Astrocyte of the spinal cord (primary cell): ENCODE data around the gene MYCBP2.

Experiments used
- DNase-seq: peaks from one replicate; pipeline ENCODE4 v3.0.0; 2011; ENCODE audit warnings: low read depth, low spot score
- H3K4me3 ChIP-seq: 2 replicates; pipeline ENCODE4 v1.5.1; 2011; ENCODE audit warnings: low read depth, mild to moderate bottlenecking, low read length, moderate library complexity
- CTCF ChIP-seq: IDR thresholded peaks from 2 replicates; pipeline ENCODE4 v1.5.1; 2012; ENCODE audit warnings: low read depth, mild to moderate bottlenecking, low read length, inconsistent platforms
- in situ Hi-C: cut with HindIII; loops from 2 replicates; pipeline ENCODE4 v1.10.0; 2017; ENCODE audit warnings: low sequenced_read_pairs

MYCBP2 gene

GRCh38 chr13:77118134-77118533 lies 208.8 kb downstream of the MYCBP2 start:
- no peak for DNase-seq
- no peak overlapping the region for H3K4me3 ChIP-seq
- TF ChIP-seq CTCF, result no peak
- in situ Hi-C loops, result no loop called here

- peak; percentile 9 for DNase-seq
- no peak for TF ChIP-seq CTCF
- in situ Hi-C loops, result no loop called here
- H3K4me3 ChIP-seq, result no peak overlapping the region
Measured at GRCh38 chr13:77114271-77114670, 212.6 kb downstream of the MYCBP2 start.

- in situ Hi-C loops, result no loop called here
- TF ChIP-seq CTCF, result no peak
- H3K4me3 ChIP-seq, result no peak overlapping the region
- DNase-seq, result peak; percentile 17
Measured at GRCh38 chr13:77113496-77113895, 213.4 kb downstream of the MYCBP2 start.

GRCh38 chr13:77105051-77105450 lies 221.8 kb downstream of the MYCBP2 start:
- in situ Hi-C loops, result no loop called here
- no peak for DNase-seq
- no peak overlapping the region for H3K4me3 ChIP-seq
- no peak for TF ChIP-seq CTCF

- TF ChIP-seq CTCF, result no peak
- in situ Hi-C loops, result no loop called here
- no peak overlapping the region for H3K4me3 ChIP-seq
- no peak for DNase-seq
Measured at GRCh38 chr13:77099415-77099814, 227.5 kb downstream of the MYCBP2 start.

GRCh38 chr13:77095288-77095687 lies 231.6 kb downstream of the MYCBP2 start:
- DNase-seq, result no peak
- in situ Hi-C loops, result no loop called here
- no peak for TF ChIP-seq CTCF
- no peak overlapping the region for H3K4me3 ChIP-seq

GRCh38 chr13:77094773-77095172 lies 232.1 kb downstream of the MYCBP2 start:
- in situ Hi-C loops, result no loop called here
- no peak for TF ChIP-seq CTCF
- no peak overlapping the region for H3K4me3 ChIP-seq
- DNase-seq, result no peak
